OCI-LY7 (cell line): ENCODE data around the gene NTSR1.
"Not testable (repeated sequence)": the region's sequence is repeated elsewhere in the genome, so short reads cannot be mapped to it uniquely, and the experiment has no call there.

Experiments
- CTCF ChIP-seq: fragments of 200-600 bp; sonication (generic); conservative IDR thresholded peaks from 2 replicates; pipeline ENCODE4 v1.5.1; 2014; ENCODE audit warnings: mild to moderate bottlenecking, antibody characterized with exemption, low read length, moderate library complexity, mixed read lengths
- EZH2phosphoT487 ChIP-seq: fragments of 200-600 bp; sonication (generic); IDR thresholded peaks from 2 replicates; pipeline ENCODE4 v1.6.1; 2018; ENCODE audit warnings: low read depth, borderline replicate concordance, mild to moderate bottlenecking, mixed run types, antibody characterized with exemption, low read length, moderate library complexity, mixed read lengths

- TF ChIP-seq CTCF, EZH2phosphoT487: not testable (repeated sequence)
Measured at GRCh38 chr20:62683660-62684322, 24.8 kb upstream of the NTSR1 start.
